NT2/D1 (cell line): Measurements from ENCODE around the gene POMC.

ENCODE experiments used
- SUZ12 ChIP-seq: IDR thresholded peaks from 2 replicates; pipeline ENCODE4 v1.6.1; 2011; ENCODE audit not compliant: insufficient read length, insufficient read depth; ENCODE audit errors: extremely low read depth
- ZNF274 ChIP-seq: IDR thresholded peaks from 2 replicates; pipeline ENCODE4 v1.6.1; 2011; ENCODE audit warnings: mild to moderate bottlenecking, low read depth, low read length

DNA sequence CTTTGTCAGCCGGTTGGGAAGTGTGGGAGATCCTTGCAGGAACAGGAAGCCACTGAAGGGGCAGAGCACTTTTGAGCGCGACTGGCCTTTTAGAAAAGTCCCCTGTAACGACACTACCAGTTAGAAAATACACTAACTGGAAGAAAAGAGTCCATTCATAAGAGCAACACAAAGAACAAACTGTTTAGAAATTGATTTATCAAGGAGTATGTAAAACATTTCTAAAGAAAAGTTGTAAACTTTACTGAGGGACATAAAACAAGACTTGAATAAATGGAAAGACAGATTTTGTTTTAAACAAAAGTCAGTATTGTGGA, 29.8 kb upstream of the POMC start:
- TF ChIP-seq ZNF274 (no peak), SUZ12 (no peak)
